ENCODE results near the gene HOXA1.

The HOXA1 gene

DNA sequence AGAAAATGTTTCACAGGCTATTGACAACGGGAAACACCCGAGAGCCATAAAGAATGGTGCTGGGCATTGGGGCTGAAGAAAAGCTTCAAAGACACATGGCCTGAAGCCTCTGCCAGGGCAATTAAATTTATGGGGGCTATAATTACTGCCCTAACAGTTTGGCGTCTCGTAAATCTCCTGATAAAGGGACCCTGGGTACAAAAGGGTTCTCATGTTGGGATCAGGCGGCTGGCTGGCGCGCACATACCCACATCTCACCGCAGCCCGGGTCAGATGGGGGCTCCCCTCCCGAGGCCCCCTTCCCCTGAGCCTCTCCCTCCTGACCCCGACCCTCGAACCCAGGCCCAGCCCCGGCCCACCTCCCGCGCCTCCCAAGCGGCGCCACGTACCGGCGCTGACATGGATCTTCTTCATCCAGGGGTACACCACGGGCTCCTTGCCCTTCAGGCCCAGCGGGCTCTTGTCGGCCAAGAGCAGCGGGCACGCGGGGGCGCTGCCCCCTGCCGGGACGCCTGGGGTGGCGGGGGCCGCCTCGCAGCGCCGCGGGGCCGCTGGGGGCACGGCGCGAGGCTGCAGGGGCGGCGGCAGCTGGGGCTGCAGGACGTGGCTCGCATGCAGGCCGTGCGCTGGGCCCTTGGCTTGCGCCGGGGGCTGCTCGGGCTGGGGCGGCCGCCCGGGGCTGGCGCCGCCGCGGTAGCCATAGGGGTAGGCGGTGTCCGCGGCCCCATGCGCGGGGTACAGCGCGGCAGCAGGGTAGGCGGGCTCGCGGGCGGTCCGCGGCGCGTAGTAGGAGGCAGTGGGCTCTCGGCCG lies 34.1 kb upstream of the HOXA1 start:
- Histone ChIP-seq H3K9me3 (ENCODE audit: insufficient read depth, low read depth, low read length) (peaks cover 10% of the 10 kb centered on the region; the same call in 1 of the 2 replicates), H3K27ac (ENCODE audit: low read length) (no peak overlapping the region), H3K9ac (ENCODE audit: low read depth, low read length) (no peak overlapping the region), H3K27me3 (ENCODE audit: insufficient read depth, low read length) (peaks cover 100% of the 10 kb centered on the region), H3K36me3 (ENCODE audit: insufficient read depth, low read depth, low read length) (no peaks in the 10 kb centered on the region), H3K4me1 (ENCODE audit: insufficient read depth, low read length) (no peaks in the 10 kb centered on the region), H3K4me3 (ENCODE audit: low read length) (no peak overlapping the region)

DNA sequence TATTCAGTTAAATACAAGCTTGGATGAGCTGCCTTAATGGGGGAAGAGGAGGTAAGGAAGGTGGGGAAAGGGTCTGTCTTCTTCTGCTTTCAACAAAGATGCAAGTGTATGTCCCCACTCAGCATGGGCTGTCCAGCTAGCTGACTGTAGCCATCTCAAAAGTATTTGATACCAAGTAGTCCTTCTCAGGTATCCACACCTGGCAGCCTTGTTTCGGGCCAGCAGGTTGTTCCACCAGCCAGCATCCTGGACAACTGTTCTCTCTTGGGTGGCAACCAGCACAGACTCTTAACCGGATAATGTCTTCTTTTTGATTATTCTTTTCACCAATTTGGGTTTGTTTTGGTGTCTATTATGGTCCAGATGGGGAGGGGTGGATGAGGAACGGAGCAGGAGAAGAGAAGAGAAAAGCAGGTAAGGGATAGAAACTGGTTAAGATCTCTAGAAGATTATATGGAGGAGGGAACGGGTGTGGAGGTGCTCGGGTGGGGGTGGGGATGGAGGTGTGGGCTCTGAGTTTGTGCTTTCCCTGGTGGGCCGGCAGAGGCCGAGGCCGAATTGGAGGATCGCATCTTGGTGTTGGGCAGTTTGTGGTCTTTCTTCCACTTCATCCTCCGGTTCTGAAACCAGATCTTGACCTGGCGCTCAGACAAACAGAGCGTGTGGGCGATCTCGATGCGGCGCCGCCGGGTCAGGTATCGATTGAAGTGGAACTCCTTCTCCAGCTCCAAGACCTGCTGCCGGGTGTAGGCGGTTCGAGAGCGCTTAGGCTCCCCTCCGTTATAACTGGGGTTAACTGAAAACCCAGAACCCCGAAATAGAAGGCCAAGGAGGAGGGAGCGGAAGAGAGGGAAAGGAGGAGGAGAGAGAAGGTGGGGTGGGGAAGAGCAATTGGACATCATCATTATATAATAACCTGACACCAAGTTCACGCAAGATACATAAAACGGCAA lies 33.3 kb upstream of the HOXA1 start:
- H3K27me3 ChIP-seq (ENCODE audit: insufficient read depth, low read length), result peaks cover 100% of the 10 kb centered on the region
- H3K4me1 ChIP-seq (ENCODE audit: insufficient read depth, low read length), result no peaks in the 10 kb centered on the region
- peaks cover 18% of the 10 kb centered on the region; the same call in 1 of the 2 replicates for H3K9me3 ChIP-seq (ENCODE audit: insufficient read depth, low read depth, low read length)
- H3K27ac ChIP-seq (ENCODE audit: low read length), result no peak overlapping the region
- H3K4me3 ChIP-seq (ENCODE audit: low read length), result no peak overlapping the region
- H3K9ac ChIP-seq (ENCODE audit: low read depth, low read length), result no peak overlapping the region
- H3K36me3 ChIP-seq (ENCODE audit: insufficient read depth, low read depth, low read length), result no peaks in the 10 kb centered on the region

DNA sequence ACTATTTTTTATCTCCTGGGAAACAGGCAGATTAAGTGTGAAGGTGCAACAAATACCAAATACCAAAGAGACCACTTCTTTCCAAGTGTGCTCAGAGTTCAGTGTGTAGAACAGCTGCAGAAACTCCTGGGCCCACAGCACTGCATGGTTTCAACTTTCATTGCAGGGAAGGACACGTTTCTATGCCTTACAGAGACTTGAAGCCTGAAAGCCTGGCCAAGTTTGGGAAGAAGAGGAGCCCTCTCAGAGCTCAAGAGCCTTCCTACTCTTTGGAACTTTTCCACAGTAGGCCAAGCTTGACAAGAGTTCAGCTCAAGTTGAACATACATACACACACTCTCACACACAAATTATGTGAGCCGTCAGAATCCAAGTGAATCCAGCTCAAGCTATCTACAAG lies 32.2 kb upstream of the HOXA1 start:
- Histone ChIP-seq H3K4me3 (ENCODE audit: low read length) (no peak overlapping the region), H3K36me3 (ENCODE audit: insufficient read depth, low read depth, low read length) (no peaks in the 10 kb centered on the region), H3K9me3 (ENCODE audit: insufficient read depth, low read depth, low read length) (peaks cover 25% of the 10 kb centered on the region; the same call in 1 of the 2 replicates), H3K9ac (ENCODE audit: low read depth, low read length) (no peak overlapping the region), H3K4me1 (ENCODE audit: insufficient read depth, low read length) (no peaks in the 10 kb centered on the region), H3K27me3 (ENCODE audit: insufficient read depth, low read length) (peaks cover 100% of the 10 kb centered on the region), H3K27ac (ENCODE audit: low read length) (no peak overlapping the region)

DNA sequence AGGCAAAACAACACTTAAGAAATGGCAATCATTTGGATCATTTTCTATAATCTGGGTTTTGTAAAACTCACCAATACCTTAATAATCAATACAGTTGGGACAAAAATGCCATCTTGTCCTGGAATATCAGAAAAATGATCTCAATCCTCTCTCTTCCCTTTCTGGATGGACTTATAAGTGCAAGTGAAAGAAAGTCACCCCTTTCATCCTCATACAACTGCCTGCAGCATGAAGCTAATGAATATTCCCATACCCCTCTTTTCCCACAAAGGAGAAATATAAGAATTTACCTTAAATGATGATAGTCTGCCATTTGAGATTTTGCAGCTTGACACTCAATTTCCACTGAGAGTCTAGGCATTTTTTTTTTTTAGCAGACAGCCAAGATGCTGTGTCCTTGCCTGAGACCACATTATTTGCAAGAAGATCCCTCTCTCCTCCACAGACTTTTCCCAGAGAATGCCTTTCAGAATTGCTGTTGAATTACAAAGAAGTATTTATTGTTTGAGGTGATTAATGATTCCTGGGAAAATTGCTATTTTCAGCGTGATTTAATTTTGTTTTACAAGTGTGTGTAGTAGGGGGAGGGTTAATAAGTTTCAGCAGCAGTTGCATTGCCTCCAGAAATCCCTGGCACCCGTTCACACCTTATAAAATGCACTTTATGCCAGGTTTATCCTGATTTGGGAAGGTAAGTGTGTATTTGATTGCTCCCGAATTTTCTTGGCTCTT lies 31.0 kb upstream of the HOXA1 start:
- Histone ChIP-seq H3K27me3 (ENCODE audit: insufficient read depth, low read length) (peaks cover 100% of the 10 kb centered on the region), H3K9ac (ENCODE audit: low read depth, low read length) (no peak overlapping the region), H3K9me3 (ENCODE audit: insufficient read depth, low read depth, low read length) (peaks cover 25% of the 10 kb centered on the region; the same call in 1 of the 2 replicates), H3K4me3 (ENCODE audit: low read length) (no peak overlapping the region), H3K36me3 (ENCODE audit: insufficient read depth, low read depth, low read length) (no peaks in the 10 kb centered on the region), H3K4me1 (ENCODE audit: insufficient read depth, low read length) (no peaks in the 10 kb centered on the region), H3K27ac (ENCODE audit: low read length) (no peak overlapping the region)

DNA sequence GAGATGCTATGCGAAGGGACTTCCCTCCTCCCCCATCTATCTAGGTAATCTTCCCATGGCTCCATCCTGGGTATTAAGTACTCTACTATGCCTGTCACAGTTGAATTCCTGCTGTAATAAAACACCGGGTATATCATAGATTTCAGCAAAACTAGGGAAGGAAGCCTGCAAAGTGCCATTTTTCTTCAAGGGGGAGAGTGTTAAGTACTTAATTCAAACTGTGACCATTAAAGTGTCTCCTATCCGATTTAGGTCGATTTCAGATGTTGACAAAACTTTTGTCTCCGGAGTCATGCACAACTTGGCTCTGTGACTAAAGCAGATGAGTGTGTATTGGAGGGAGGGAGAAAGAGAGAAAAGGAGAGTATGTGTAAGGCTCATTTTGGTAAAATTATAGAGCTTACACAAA lies 30.2 kb upstream of the HOXA1 start:
- Histone ChIP-seq H3K27ac (ENCODE audit: low read length) (no peak overlapping the region), H3K9ac (ENCODE audit: low read depth, low read length) (no peak overlapping the region), H3K27me3 (ENCODE audit: insufficient read depth, low read length) (peaks cover 100% of the 10 kb centered on the region), H3K9me3 (ENCODE audit: insufficient read depth, low read depth, low read length) (peaks cover 25% of the 10 kb centered on the region; the same call in 1 of the 2 replicates), H3K36me3 (ENCODE audit: insufficient read depth, low read depth, low read length) (no peaks in the 10 kb centered on the region), H3K4me3 (ENCODE audit: low read length) (no peak overlapping the region), H3K4me1 (ENCODE audit: insufficient read depth, low read length) (no peaks in the 10 kb centered on the region)

DNA sequence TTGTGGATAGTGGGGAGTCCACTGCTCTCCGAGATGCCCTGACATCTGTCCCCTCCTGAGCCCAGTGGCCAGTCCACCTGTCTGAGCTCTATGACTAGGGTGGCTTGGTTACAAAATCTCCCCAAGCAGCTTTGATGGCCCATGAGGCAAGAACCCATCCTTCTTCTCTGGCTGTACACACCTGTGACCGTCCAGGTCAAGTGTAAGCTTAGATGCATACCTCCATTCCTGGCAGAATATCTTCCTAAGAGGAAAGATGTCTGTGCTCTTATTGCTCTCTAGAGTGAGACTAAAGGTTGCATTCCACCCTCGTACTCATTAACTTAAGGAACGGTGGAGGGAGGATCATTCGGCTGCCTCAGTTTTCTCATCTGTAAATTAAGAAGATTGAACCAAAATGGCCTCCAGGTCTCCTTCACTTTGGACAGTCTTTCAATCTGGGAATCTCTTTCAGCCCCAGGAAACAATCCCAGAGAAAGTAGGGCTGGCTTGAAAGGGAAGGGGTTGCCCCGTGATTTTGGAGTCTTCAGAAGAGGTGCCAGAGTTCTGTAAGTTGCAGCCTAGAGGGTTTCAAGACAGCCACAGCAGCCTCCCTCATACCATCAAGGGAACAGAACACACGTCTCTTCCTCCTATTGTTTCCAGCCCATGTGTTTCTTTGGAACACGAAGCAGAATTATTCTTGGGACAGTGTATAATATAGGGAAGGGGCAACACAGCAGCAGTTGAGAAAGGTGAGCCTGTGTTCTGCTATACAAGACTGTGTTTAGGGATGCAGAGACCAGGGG lies 29.3 kb upstream of the HOXA1 start:
- Histone ChIP-seq H3K36me3 (ENCODE audit: insufficient read depth, low read depth, low read length) (no peaks in the 10 kb centered on the region), H3K9ac (ENCODE audit: low read depth, low read length) (no peak overlapping the region), H3K4me3 (ENCODE audit: low read length) (no peak overlapping the region), H3K9me3 (ENCODE audit: insufficient read depth, low read depth, low read length) (peaks cover 25% of the 10 kb centered on the region; the same call in 1 of the 2 replicates), H3K27ac (ENCODE audit: low read length) (no peak overlapping the region), H3K27me3 (ENCODE audit: insufficient read depth, low read length) (peaks cover 100% of the 10 kb centered on the region), H3K4me1 (ENCODE audit: insufficient read depth, low read length) (no peaks in the 10 kb centered on the region)

DNA sequence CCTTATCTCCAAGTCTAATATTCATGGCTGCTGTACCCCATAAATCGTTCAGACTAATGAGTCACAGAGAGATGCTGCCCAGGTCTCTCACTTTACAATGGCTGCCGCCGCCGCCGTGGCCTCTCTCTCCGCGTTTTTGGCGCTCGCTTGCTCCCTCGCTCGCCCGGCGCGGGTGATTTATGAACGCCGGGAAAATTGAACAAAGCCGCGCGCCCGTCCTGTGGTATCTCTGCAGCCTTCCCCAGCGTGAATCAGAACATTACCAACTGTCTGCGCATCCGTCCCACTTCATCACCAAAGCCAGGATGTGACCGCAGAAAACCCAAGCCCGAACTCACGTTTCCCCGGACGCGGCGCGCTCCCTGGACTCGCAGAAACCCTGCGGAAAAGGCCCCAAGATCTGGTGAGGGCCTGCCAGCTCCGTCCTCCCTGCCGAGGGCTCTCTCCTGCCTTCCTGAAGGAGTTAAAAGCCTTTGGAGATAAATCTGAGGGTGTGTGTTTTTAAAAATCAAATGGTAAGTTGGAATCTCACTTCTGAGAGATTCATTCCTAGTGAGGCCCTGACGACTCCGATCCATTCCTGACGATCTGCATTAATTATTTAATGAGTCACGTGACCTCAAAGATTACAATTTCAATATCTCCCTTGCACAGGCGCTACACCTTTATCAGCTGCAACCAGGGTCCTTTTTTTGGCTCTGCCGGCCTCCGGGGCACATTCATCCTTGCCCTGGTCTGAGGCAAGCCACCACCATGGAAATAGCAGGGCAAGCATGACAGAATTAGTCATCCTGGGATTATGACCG lies 28.5 kb upstream of the HOXA1 start:
- Histone ChIP-seq H3K4me3 (ENCODE audit: low read length) (no peak overlapping the region), H3K9ac (ENCODE audit: low read depth, low read length) (no peak overlapping the region), H3K4me1 (ENCODE audit: insufficient read depth, low read length) (no peaks in the 10 kb centered on the region)

DNA sequence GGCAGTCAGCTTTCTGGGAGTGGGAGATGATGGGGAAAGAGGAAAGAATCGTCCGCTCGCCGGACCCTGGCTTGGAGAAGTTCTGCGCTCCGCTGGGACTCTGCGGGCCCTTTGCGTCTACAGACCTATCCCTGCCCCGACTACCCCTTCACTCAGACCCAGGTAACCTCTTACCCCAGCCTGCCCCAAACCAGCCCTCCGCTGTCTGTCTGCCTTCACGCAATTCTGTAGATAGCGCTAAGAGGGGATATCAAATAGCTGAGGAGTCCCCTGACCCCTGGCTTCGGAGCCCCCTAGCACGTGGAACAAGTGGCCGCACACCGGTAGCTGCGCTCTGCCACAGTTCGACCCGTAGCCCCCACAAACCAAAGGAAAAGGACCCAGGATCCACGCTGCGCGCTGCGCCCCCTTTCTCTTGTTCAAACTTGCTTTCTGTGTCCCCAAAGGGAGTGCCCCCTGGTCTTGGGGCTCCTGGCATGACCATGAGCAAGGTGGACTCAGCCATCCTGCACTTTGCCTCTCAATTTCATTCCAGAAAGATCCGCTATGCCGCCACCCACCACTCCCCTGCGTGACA lies 27.8 kb upstream of the HOXA1 start:
- H3K9me3 ChIP-seq (ENCODE audit: insufficient read depth, low read depth, low read length), result peaks cover 18% of the 10 kb centered on the region; the same call in 1 of the 2 replicates
- no peak overlapping the region for H3K9ac ChIP-seq (ENCODE audit: low read depth, low read length)
- H3K36me3 ChIP-seq (ENCODE audit: insufficient read depth, low read depth, low read length), result no peaks in the 10 kb centered on the region
- H3K4me1 ChIP-seq (ENCODE audit: insufficient read depth, low read length), result no peaks in the 10 kb centered on the region
- no peak overlapping the region for H3K27ac ChIP-seq (ENCODE audit: low read length)
- H3K27me3 ChIP-seq (ENCODE audit: insufficient read depth, low read length), result peaks cover 100% of the 10 kb centered on the region
- no peak overlapping the region for H3K4me3 ChIP-seq (ENCODE audit: low read length)

More for the DNA sequence above, 28.5 kb upstream of the HOXA1 start:
- no peaks in the 10 kb centered on the region for H3K36me3 ChIP-seq (ENCODE audit: insufficient read depth, low read depth, low read length)
- no peak overlapping the region for H3K27ac ChIP-seq (ENCODE audit: low read length)
- H3K27me3 ChIP-seq (ENCODE audit: insufficient read depth, low read length), result peaks cover 100% of the 10 kb centered on the region
- H3K9me3 ChIP-seq (ENCODE audit: insufficient read depth, low read depth, low read length), result peaks cover 22% of the 10 kb centered on the region; the same call in 1 of the 2 replicates

DNA sequence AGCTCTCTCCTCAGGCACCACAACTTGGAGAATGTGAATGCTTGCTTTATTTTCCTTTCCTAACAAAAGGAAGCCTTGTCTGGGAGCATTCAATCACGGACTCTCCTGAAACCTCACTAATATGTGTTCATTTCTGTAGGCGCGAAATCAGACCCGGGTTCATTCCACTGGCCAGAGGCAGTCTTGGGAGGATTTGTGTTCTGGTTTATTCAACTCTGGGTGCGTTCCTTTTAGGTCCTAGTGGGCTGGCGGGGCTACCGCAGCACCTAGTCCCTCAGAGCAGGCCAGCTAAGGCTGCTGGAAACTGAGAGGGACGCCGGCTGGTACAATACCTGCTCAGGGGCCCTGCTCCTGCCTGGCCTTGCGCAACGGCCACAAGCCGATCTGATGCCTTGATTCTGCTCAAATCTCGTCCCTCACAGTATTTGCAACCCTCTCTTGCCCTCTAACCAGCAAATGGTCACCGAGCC lies 27.2 kb upstream of the HOXA1 start:
- peaks cover 18% of the 10 kb centered on the region; the same call in 1 of the 2 replicates for H3K9me3 ChIP-seq (ENCODE audit: insufficient read depth, low read depth, low read length)
- no peaks in the 10 kb centered on the region for H3K36me3 ChIP-seq (ENCODE audit: insufficient read depth, low read depth, low read length)
- H3K27ac ChIP-seq (ENCODE audit: low read length), result no peak overlapping the region
- peaks cover 100% of the 10 kb centered on the region for H3K27me3 ChIP-seq (ENCODE audit: insufficient read depth, low read length)
- no peak overlapping the region for H3K9ac ChIP-seq (ENCODE audit: low read depth, low read length)
- H3K4me3 ChIP-seq (ENCODE audit: low read length), result no peak overlapping the region
- H3K4me1 ChIP-seq (ENCODE audit: insufficient read depth, low read length), result no peaks in the 10 kb centered on the region
